Glutamatergic neuron (in vitro differentiated cells): ENCODE results near the gene SPDYE17. TPM values are rescaled to one million over a fixed set of nuclear protein-coding genes. Genes with fewer than 3 reads are reported as not detected.
"Not testable (repeated sequence)": the region's sequence is repeated elsewhere in the genome, so short reads cannot be mapped to it uniquely, and the experiment has no call there.

Experiments
- DNase-seq: peaks from one replicate; pipeline ENCODE4 v3.0.0; 2022
- H3K27ac Mint-ChIP-seq: one replicate; pipeline ENCODE4 v1.8.0; 2020; ENCODE audit warnings: mild to moderate bottlenecking, mixed read lengths, inconsistent platforms; ENCODE audit not compliant: unreplicated experiment
- H3K27me3 Mint-ChIP-seq: one replicate; pipeline ENCODE4 v1.8.0; 2020; ENCODE audit warnings: mild to moderate bottlenecking, moderate library complexity, mixed read lengths, inconsistent platforms; ENCODE audit not compliant: unreplicated experiment
- H3K36me3 Mint-ChIP-seq: one replicate; pipeline ENCODE4 v1.8.0; 2020; ENCODE audit warnings: mild to moderate bottlenecking, mixed read lengths, inconsistent platforms; ENCODE audit not compliant: unreplicated experiment
- H3K4me1 Mint-ChIP-seq: one replicate; pipeline ENCODE4 v1.8.0; 2020; ENCODE audit warnings: mild to moderate bottlenecking, low read depth, mixed read lengths, inconsistent platforms; ENCODE audit not compliant: unreplicated experiment
- H3K4me3 Mint-ChIP-seq: one replicate; pipeline ENCODE4 v1.8.0; 2020; ENCODE audit warnings: mild to moderate bottlenecking, mixed read lengths, inconsistent platforms; ENCODE audit not compliant: unreplicated experiment
- H3K9me3 Mint-ChIP-seq: one replicate; pipeline ENCODE4 v1.8.0; 2020; ENCODE audit warnings: mild to moderate bottlenecking, moderate library complexity, mixed read lengths, inconsistent platforms; ENCODE audit not compliant: unreplicated experiment
- long read RNA-seq: library from polyadenylated mRNA; unstranded; transcript quantifications from one replicate; pipeline ENCODE4 v2.0.0, GENCODE V29; 2020; ENCODE audit not compliant: unreplicated experiment
- total RNA-seq: library from RNA; stranded (reverse); fragmentation: NEBNext Ultra II Directional; extraction: Animal tissue kit (Norgen Biotek cat#: 25700); gene quantifications from one replicate; pipeline ENCODE4 v1.2.1, GENCODE V29; 2021; ENCODE audit not compliant: unreplicated experiment

SPDYE17 gene, protein sequence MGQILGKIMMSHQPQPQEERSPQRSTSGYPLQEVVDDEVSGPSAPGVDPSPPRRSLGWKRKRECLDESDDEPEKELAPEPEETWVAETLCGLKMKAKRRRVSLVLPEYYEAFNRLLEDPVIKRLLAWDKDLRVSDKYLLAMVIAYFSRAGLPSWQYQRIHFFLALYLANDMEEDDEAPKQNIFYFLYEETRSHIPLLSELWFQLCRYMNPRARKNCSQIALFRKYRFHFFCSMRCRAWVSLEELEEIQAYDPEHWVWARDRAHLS
- not detected for total RNA-seq
- long read RNA-seq: 0 reads

DNA sequence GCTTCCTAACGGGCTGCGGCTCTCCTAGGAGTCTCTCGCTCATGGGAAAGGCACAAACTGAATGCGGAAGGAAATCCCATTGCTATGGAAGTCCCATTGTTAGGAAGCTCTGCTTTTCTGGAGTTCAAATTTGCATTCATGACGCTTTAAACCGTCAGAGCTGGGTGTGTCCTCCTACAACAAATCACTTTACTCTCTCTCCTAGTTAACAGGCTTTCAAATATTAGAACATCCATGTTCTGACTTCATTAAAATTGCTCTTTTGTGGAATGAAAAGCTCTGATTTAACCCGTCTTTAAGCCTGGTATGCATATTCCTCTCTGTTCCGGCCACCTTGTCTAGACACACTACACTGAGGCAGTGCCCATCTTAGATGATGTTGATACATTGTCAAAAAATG, at the start of gene SPDYE17:
Gene SPDYE17, minus strand, starts transcription at position 101 of the 400 bp plus-strand sequence. CDS start 1,791 bp downstream, outside the sequence.
- not testable (repeated sequence) for H3K9me3 Mint-ChIP-seq, H3K4me3 Mint-ChIP-seq, H3K27ac Mint-ChIP-seq, H3K36me3 Mint-ChIP-seq, H3K27me3 Mint-ChIP-seq, DNase-seq, H3K4me1 Mint-ChIP-seq

DNA sequence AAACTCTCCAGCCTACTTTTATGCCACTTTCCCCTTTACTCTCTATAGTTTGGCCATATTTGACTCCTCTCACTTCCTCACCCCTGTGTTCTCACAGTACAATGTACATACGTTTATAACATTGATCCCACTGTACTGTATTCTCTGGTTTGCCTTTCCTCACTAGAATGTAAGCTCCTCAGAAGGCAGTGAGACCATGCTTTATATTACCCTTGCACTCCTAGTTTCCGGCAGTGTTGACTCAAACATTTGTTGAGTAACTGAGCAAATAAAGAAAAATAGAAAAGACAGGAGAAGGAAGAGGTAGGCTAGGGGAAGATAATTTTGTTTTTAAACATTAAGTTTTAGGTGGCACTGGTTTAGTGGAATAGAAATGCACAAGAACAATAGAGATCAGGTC, 48.1 kb upstream of the SPDYE17 start:
- H3K4me3 Mint-ChIP-seq, DNase-seq, H3K4me1 Mint-ChIP-seq, H3K27ac Mint-ChIP-seq, H3K27me3 Mint-ChIP-seq, H3K36me3 Mint-ChIP-seq, H3K9me3 Mint-ChIP-seq: not testable (repeated sequence)

DNA sequence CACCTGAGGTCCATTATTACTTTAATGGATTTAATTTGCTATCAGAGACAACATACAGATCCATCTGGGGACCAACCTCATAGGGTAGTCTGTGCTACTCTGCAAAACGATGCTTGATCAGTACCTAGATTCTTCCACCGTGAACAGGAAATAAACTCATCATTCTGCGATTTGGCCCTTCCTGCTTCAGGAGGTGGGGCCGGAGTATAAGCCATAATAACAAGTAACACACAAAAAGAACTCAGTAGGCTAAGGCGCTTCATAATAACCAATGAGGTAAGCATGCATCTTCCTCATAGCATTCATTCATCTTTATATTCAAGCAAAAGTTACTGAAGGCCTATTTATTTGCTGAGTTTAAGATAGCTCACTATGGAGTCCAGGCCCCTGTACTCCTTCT, 47.5 kb upstream of the SPDYE17 start:
- H3K36me3 Mint-ChIP-seq, H3K27me3 Mint-ChIP-seq, H3K4me1 Mint-ChIP-seq, DNase-seq, H3K27ac Mint-ChIP-seq, H3K4me3 Mint-ChIP-seq, H3K9me3 Mint-ChIP-seq: not testable (repeated sequence)

DNA sequence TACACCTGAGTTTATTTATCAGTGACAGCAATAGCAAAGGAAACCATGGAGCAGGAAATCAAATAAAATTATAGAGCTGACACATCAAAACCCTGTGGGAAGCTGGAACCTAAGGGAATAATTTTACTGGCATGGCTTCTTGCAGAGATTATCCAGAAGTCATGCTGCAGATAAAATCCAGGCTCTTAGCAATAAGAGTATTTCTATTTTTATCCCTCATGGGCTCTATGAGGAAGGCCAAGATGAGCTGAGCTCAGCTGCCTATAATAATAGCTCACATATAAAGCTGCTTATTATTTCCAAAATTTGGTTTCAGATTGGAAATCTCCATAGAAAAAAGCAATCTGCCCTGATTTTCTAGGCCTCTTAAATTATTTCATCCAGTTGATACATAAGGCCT, 47.0 kb upstream of the SPDYE17 start:
- H3K27ac Mint-ChIP-seq, H3K36me3 Mint-ChIP-seq, H3K27me3 Mint-ChIP-seq, H3K4me1 Mint-ChIP-seq, DNase-seq, H3K9me3 Mint-ChIP-seq, H3K4me3 Mint-ChIP-seq: not testable (repeated sequence)

DNA sequence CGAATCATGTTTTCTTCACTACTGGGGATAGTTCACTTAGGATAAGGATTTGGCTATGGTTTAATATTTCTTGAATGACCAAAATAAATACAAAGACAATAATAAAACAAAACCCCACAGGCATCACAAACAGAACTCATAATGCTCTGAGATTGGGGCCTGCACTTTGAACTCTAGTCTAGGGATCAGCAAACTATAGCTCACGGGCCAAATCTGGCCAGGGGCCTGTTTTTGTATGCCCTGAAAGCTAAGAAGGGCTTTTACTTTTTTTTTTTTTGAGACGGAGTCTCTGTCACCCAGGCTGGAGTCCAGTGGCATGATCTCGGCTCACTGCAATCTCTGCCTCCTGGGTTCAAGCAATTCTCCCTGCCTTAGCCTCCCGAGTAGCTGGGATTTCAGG, 44.9 kb upstream of the SPDYE17 start:
- DNase-seq, H3K27ac Mint-ChIP-seq, H3K27me3 Mint-ChIP-seq, H3K4me3 Mint-ChIP-seq, H3K4me1 Mint-ChIP-seq, H3K36me3 Mint-ChIP-seq, H3K9me3 Mint-ChIP-seq: not testable (repeated sequence)

DNA sequence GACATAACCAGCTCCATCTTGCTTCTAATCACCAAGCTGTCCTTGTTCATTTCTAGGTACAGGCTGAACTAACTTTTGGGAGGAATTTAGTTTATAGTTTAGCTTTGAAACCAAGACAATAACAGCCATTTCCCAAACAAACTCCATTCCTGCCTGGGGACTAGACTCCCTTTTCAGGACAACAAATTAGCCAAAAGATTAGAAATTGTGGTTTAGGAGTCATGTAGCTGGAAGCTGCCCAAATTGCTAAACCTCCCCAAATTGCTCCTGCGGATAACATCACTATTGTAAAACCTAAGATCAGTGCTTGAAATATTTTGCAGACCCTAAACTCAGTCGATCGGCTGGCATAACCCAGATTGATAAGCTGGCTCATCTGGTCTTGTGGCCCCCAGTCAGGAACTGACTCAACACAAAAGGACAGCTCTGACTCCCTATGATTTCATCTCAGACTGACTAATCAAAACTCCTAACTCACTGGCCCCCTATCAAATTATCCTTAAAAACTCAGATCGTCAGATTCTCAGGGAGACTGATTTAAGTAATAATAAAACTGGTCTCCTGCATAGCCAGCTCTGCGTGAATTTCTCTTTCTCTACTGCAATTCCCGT, 42.7 kb upstream of the SPDYE17 start:
- H3K9me3 Mint-ChIP-seq, DNase-seq, H3K4me1 Mint-ChIP-seq, H3K27ac Mint-ChIP-seq, H3K4me3 Mint-ChIP-seq, H3K27me3 Mint-ChIP-seq: not testable (repeated sequence)
- H3K36me3 Mint-ChIP-seq: peaks cover 13% of the 10 kb centered on the region

DNA sequence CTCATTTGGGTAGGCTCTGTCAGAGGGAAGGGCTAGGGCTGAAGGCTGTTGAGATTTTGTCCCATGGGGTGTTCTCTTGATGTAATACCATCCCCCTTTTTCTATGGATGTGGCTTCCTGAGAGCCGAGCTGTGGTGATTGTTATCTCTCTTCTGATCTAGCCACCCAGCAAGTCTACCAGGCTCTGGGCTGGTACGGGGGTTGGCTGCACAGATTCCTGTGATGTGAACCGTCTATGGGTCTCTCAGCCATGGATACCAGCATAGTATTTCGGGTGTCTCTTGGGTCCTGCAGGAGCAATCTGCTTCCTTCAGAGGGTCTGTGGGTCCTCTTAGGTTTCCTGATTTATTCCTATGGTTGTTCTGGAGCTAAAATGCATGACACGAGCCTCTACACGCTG, 38.9 kb upstream of the SPDYE17 start:
- H3K9me3 Mint-ChIP-seq, H3K4me1 Mint-ChIP-seq: not testable (repeated sequence)

DNA sequence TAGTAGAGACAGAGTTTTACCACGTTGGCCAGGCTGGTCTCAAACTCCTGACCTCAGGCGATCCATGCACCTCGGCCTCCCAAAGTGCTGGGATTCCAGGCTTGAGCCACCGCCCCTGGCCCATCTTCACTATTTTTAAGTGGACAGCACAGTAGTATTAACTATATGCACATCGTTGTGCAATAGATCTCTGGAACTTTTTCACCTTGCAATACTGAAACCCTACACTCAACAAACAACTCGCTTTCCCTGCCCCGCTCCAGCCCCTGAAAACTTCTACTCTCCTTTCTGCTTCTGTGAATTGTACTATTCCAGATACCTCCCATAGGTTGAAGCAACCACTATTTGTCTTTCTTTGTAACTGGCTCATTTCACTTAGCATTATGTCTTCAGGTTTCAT, 33.7 kb upstream of the SPDYE17 start:
- not testable (repeated sequence) for H3K9me3 Mint-ChIP-seq, H3K36me3 Mint-ChIP-seq, H3K4me1 Mint-ChIP-seq, H3K27ac Mint-ChIP-seq, H3K4me3 Mint-ChIP-seq, H3K27me3 Mint-ChIP-seq, DNase-seq

More for the DNA sequence above, 38.9 kb upstream of the SPDYE17 start:
- DNase-seq, H3K4me3 Mint-ChIP-seq, H3K27ac Mint-ChIP-seq, H3K27me3 Mint-ChIP-seq: not testable (repeated sequence)
- peaks cover 14% of the 10 kb centered on the region for H3K36me3 Mint-ChIP-seq

DNA sequence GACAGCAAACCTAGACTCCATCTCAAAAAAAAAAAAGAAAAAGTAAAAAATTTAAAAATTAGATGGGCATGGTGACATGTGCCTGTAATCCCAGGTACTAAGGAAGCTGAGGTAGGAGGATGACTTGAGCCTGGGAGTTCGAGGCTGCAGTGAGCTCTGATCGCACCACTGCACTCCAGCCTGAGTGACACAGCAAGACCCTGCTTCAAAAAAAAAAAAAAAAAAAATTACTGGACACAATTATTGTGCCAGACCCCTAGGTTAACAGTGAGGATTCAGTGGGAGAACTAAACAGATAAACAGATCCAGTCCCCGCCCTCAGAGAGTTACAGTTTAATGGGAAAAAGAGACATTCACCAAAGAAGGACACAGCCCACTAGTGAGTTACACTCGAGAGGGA, 31.6 kb upstream of the SPDYE17 start:
- not testable (repeated sequence) for DNase-seq, H3K36me3 Mint-ChIP-seq, H3K27ac Mint-ChIP-seq, H3K4me1 Mint-ChIP-seq, H3K27me3 Mint-ChIP-seq, H3K9me3 Mint-ChIP-seq, H3K4me3 Mint-ChIP-seq

DNA sequence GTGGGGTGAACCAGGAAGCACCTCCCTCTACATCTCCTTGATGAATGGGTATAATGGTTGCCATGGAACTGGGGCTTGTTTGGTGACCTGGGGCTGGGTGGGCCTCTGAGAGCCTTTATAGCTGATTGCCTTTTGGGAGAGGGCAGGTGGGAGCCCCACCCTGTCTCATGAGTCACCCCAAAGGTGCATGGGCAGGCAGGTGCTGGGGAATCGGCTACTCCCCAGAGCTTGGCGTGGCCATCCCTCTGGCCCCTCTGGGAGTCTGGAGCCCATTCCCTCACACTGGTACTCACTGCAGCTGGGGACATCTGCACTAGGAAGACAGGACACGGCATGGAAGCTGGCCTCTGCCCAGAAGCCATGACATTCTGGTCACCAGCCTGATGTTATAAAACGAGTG, 30.4 kb upstream of the SPDYE17 start, which contains the start of gene SPDYE18:
Gene SPDYE18, minus strand, starts transcription at position 2 of the 400 bp plus-strand sequence. CDS start 2,046 bp downstream, outside the sequence.
- not testable (repeated sequence) for H3K36me3 Mint-ChIP-seq, H3K9me3 Mint-ChIP-seq, H3K4me1 Mint-ChIP-seq, H3K27ac Mint-ChIP-seq, H3K27me3 Mint-ChIP-seq, H3K4me3 Mint-ChIP-seq, DNase-seq

DNA sequence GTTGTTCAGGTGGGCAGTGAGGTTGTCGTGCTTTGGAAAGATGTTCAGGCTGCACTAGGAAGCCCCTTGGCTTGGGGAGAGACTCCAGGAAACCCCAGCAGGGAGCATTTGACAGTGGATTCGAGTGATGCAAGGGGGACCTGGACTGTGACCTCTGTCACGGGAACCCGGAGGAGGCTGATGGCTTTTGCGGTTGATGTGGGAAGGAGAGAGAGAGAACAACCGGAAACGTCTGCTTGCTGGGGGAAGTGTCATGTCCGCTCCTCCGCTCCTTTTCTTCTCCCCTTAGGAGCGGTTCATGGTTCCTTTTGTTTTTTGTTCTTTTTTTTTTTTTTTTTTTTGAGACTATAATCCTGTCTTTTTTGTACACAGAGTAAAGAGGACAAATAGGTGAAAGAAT, 5.8 kb downstream of the SPDYE17 start:
- not testable (repeated sequence) for H3K27ac Mint-ChIP-seq, H3K4me1 Mint-ChIP-seq, H3K4me3 Mint-ChIP-seq, H3K27me3 Mint-ChIP-seq, H3K9me3 Mint-ChIP-seq, DNase-seq, H3K36me3 Mint-ChIP-seq

DNA sequence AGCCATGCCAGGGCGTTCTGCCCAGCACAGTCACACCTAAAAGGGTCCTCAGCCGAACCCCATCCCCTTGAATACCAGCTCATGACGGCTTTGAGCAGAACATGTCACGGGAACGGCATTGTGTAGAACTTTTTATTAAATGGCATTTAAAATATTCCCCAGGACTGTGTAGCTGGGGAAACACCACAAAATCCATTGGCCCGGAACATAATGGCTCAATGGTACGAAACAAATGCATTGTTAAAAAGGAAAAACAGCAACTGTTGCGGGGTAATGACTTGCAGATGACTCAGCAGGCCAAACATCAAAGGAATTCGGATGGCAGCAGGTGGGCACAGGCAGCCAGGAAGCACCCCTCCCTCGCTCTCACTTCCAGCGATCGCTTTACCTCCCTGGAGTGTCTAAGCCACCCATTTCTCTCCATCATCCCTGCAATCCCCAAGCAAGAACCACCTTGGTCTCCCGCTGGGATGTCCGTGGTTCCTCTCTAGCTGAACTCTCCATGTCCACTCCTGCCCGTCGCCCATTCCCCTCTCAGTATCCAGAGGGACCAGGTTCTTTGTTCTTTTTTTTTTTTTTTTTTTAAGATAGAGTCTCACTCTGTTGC, 22.0 kb downstream of the SPDYE17 start:
- H3K4me3 Mint-ChIP-seq, H3K9me3 Mint-ChIP-seq, H3K27ac Mint-ChIP-seq, H3K27me3 Mint-ChIP-seq, H3K36me3 Mint-ChIP-seq, H3K4me1 Mint-ChIP-seq, DNase-seq: not testable (repeated sequence)
